DOHH2 (cell line): Measurements from ENCODE around the gene C2CD3.
"Not testable (repeated sequence)": the region's sequence is repeated elsewhere in the genome, so short reads cannot be mapped to it uniquely, and the experiment has no call there.

Experiments used
- CTCF ChIP-seq: fragments of 200-600 bp; sonication (generic); IDR thresholded peaks from one replicate; pipeline ENCODE4 v1.5.1; 2014; ENCODE audit warnings: antibody characterized with exemption, mild to moderate bottlenecking, low read depth, low read length; ENCODE audit not compliant: poor library complexity, severe bottlenecking
- EZH2phosphoT487 ChIP-seq: fragments of 200-600 bp; sonication (generic); IDR thresholded peaks from 2 replicates; pipeline ENCODE4 v1.6.1; 2017; ENCODE audit warnings: borderline replicate concordance, mild to moderate bottlenecking, antibody characterized with exemption, low read length, moderate library complexity, mixed read lengths

DNA sequence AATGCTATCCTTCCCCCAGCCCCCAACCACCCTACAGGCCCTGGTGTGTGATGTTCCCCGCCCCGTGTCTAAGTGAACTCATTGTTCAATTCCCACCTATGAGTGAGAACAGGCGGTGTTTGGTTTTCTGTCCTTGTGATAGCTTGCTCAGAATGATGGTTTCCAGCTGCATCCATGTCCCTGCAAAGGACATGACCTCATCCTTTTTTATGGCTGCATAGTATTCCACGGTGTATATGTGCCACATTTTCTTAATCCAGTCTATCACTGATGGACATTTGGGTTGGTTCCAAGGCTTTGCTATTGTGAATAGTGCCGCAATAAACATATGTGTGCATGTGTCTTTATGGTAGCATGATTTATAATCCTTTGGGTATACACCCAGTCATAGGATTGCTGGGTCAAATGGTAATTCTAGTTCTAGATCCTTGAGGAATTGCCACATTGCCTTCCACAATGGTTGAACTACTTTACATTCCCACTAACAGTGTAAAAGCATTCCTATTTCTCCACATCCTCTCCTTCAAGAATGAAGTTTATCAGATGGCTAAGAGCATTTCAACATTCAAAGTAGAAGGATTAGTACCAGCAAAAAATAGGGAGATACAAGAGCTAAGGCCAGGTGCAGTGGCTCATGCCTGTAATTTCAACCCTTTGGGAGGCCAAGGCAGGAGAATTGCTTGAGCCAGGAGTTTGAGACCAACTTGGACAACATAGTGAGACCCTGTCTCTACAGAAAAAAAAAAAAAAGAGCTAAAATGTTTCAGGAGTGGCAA lies 50.4 kb downstream of the C2CD3 start:
- TF ChIP-seq CTCF, EZH2phosphoT487: not testable (repeated sequence)
